NCI-H1417 treated with DMSO at 0.1 percent for 48 hours (cell line): Measurements from ENCODE around the gene TNFRSF18.

Source experiments
- DNase-seq: peaks from one replicate; lab custom pipeline; 2025; lab: John Stamatoyannopoulos, UW

TNFRSF18 gene

GRCh38 chr1:1165900-1166421, 40.4 kb downstream of the TNFRSF18 start:
- DNase-seq = no peak

DNA sequence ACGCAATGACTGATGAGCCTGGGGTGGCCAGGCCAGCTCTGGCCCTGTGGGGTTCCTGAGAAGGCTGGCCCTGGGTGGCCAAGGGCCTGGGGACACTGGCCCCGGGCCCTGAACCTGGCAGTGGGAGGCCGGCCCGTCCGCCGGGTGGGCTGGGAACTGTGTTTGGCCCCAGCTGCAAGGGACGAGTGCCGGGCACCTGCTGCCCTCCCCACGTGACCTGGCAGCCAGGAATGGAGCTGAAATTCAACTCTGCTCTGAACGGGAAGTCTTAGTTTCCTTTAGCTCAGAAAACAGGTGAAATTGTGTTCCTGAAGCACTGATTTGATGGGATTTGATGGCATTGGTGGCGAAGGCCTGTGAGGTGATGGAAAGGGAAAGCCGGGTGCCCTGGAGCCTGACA, 40.9 kb downstream of the TNFRSF18 start:
- DNase-seq = no peak

- no peak for DNase-seq
Measured at GRCh38 chr1:1164701-1165451, 41.5 kb downstream of the TNFRSF18 start.

- DNase-seq = no peak
Measured at GRCh38 chr1:1164361-1164700, 42.1 kb downstream of the TNFRSF18 start.

- DNase-seq = no peak
Measured at GRCh38 chr1:1163538-1164070, 42.8 kb downstream of the TNFRSF18 start.

GRCh38 chr1:1162597-1163537, 43.5 kb downstream of the TNFRSF18 start:
- peak; percentile 73 for DNase-seq

GRCh38 chr1:1161683-1162079, 44.7 kb downstream of the TNFRSF18 start:
- no peak for DNase-seq

GRCh38 chr1:1161078-1161682, 45.2 kb downstream of the TNFRSF18 start:
- no peak for DNase-seq

DNA sequence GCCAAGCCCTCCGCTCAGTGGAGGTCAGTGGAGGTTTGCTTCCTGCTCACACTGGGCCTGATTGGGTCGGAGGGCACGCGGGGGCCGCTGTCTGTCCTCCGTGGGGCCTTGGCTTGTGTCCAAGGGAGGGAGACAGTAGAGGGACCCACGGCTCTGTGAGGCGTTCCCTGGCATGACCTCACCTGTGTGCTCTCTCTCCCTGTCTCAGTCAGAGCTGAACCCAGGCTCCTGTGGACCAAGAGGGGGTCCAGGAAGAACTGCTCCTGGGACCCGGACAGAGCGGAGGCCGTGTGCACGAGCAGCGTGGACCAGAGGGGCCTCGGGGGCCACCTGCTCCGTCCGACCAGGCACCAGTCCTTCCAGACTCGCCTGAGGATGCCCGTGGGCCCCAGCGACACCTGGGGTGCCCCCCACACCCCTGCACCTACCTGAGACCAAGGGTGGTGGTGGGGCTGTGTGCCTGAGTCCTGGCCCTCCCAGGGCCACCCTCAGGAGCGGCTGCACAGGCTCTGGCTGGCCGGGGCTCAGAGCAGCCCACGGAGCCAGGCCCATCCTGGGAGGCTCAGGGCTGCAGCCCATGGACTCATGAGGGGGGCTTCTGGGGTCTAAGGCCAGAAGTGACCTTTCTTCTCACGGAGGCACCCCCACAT, 46.0 kb downstream of the TNFRSF18 start:
- no peak for DNase-seq

GRCh38 chr1:1157914-1158710, 48.3 kb downstream of the TNFRSF18 start:
- DNase-seq = no peak

DNA sequence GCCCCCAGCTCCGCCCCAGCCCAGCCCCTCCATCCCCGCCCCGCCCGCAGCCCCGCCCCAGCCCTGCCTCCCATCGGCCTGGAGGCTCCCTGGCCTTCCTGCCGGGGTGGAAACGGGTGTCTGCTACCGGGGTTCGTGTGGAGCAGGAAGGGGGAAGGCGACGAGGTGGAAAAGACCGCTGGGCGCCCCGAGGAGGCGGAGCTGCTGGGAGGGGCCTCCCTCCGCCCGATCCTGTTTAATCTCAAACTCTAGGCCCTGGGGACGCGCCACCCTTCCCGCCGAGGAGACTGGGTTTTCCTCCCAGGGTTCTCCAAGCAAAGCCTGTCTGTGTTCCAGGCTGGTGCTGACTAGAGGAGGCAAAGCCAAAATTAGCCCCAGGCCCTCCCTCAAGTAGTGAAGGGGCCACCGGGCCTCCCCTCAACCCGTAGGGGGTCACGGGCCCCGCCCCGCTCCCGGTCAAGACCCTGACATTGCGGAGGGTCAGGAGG, 48.9 kb downstream of the TNFRSF18 start:
- DNase-seq = no peak

- no peak for DNase-seq
Measured at GRCh38 chr1:1157033-1157365, 49.4 kb downstream of the TNFRSF18 start.

DNA sequence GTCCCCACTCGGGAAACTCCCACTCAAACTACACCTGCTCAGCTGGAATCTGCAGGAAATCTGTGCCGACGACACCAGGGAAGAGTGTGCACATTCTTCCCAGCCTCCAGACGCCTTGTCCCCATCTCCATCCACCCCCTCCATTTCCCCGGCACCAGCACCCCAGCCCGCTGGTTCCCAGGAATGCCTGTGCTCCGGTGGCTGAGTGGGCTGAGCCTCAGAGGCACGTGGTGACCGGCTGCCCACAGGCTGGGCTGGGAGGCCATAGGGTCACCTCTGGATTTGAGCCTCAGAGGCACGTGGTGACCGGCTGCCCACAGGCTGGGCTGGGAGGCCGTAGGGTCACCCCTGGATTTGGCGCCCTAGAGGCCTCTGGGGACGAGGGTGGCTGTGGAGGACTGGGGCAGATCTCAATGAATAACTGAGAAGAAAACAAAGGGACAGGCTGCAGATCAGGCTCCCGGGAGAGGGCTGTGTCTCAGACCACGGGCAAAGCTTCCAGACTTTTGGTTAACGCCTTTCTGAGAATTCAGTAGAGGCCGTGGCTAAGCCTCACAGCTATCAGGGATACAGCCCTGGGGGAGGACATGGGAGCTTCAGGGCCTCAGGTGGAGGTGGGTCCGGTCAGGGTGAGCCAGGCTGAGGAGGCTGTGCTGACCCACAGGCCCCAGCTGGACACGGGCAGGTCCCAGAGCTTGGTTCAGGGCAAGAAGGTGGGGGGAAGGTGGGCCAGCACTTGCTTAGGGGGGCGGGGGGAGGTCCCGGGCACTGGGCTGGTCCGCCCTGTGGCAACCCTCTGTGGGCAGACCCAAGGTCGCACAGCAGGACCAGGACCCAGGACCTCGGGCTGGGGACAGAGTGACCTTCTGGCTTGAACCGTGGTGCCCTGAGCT, 50.0 kb downstream of the TNFRSF18 start:
- DNase-seq = no peak

DNA sequence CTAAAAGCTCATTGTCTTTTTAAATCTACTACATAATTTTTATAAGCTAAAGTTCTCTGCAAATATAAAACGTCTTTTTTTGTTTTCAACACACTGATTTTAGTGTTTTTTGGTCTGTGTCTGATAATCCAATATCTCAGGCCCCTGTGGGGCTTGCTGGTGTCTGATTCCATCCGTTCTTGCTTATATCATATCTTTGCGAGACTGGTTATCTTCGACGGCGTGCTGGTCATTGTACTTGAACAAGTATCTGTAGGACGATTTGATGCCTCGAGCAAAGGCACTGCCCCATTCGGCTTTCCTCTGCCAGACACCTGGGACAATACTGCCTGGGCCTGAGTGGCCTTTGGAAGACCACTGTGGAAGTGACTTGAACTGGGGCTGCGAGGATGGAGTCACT, 51.1 kb downstream of the TNFRSF18 start:
- no peak for DNase-seq

DNA sequence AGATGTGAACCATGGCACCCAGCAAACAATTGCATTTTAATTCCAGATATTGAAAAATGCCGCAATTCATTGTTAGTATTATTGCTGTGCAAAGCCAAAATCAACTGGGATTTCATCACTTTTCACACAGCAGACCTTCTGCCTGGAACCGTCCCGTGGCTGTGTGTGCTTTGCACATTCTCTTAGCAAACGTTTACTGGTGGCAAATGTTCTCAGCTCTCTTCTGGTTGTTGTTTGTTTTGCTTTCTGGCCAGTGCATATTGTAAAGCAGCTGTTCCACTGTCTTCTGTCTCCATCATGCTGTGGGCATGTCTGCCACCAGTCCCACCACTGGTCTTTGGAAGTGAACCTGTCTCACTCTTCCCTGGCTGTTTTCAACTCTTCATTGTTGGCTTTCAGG, 52.5 kb downstream of the TNFRSF18 start:
- no peak for DNase-seq
